IPS-20b (cell line): ENCODE measurements around the gene CRP.

ENCODE experiments used
- H3K27ac ChIP-seq: one replicate; pipeline ENCODE4 v1.5.1; 2013; ENCODE audit warnings: low read length
- H3K27me3 ChIP-seq: 2 replicates; pipeline ENCODE4 v1.6.1; 2013; ENCODE audit warnings: mild to moderate bottlenecking, low read length, inconsistent platforms; ENCODE audit not compliant: insufficient read depth
- H3K36me3 ChIP-seq: 2 replicates; pipeline ENCODE4 v1.6.1; 2013; ENCODE audit warnings: low read depth, mild to moderate bottlenecking, inconsistent platforms, low read length, moderate library complexity; ENCODE audit not compliant: insufficient read depth
- H3K4me1 ChIP-seq: 2 replicates; pipeline ENCODE4 v1.6.1; 2013; ENCODE audit warnings: mild to moderate bottlenecking, control low read depth, inconsistent platforms, low read length, moderate library complexity; ENCODE audit not compliant: insufficient read depth
- H3K4me3 ChIP-seq: 2 replicates; pipeline ENCODE4 v1.5.1; 2013; ENCODE audit warnings: mild to moderate bottlenecking, low read length, inconsistent platforms
- H3K9ac ChIP-seq: 2 replicates; pipeline ENCODE4 v1.6.1; 2013; ENCODE audit warnings: low read depth, mild to moderate bottlenecking, inconsistent platforms, low read length, moderate library complexity
- H3K9me3 ChIP-seq: 2 replicates; pipeline ENCODE4 v1.6.1; 2013; ENCODE audit warnings: mild to moderate bottlenecking, low read depth, low read length, inconsistent platforms; ENCODE audit not compliant: insufficient read depth

CRP gene, protein sequence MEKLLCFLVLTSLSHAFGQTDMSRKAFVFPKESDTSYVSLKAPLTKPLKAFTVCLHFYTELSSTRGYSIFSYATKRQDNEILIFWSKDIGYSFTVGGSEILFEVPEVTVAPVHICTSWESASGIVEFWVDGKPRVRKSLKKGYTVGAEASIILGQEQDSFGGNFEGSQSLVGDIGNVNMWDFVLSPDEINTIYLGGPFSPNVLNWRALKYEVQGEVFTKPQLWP

DNA sequence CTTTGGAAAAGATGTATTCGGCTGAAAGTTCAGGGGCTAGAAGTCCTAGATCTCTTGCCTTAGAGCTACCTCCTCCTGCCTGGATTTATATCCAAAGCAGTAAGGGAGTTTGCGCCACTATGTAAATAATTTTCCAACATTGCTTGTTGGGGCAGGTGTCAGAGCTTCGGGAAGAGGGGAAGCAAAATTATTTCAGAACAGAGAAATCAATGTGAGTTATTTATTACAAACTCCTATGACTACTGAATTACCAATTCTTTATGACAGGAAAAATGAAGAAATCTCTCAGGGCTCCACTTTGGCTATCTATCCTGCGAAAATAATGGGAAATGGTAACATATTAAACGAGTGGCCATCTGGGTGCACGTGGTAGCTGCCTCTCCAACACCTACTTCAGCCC is at the start of gene CRP:
TSS of gene CRP (minus strand) at position 61 of the 400 bp plus-strand sequence. CDS start 104 bp downstream, outside the sequence.
- no peak within 1 kb of the TSS for H3K27ac ChIP-seq
- peaks cover 20% of the 10 kb centered on the region for H3K9me3 ChIP-seq
- H3K9ac ChIP-seq = no peak within 1 kb of the TSS
- no peak within 1 kb of the TSS for H3K4me3 ChIP-seq
- no peaks in the 10 kb centered on the region for H3K4me1 ChIP-seq
- no peaks in the 10 kb centered on the region for H3K36me3 ChIP-seq
- H3K27me3 ChIP-seq = no peaks in the 10 kb centered on the region

GRCh38 chr1:159763686-159764085 is 49.3 kb upstream of the CRP start:
- H3K4me3 ChIP-seq = no peak overlapping the region
- no peaks in the 10 kb centered on the region for H3K27me3 ChIP-seq
- H3K9me3 ChIP-seq = no peaks in the 10 kb centered on the region
- H3K9ac ChIP-seq = no peak overlapping the region
- H3K36me3 ChIP-seq = no peaks in the 10 kb centered on the region
- no peaks in the 10 kb centered on the region for H3K4me1 ChIP-seq
- no peak overlapping the region for H3K27ac ChIP-seq

GRCh38 chr1:159756397-159756796 is 42.0 kb upstream of the CRP start:
- Histone ChIP-seq H3K4me1 (no peaks in the 10 kb centered on the region), H3K9me3 (no peaks in the 10 kb centered on the region), H3K4me3 (no peak overlapping the region), H3K36me3 (no peaks in the 10 kb centered on the region), H3K27me3 (no peaks in the 10 kb centered on the region), H3K27ac (no peak overlapping the region), H3K9ac (no peak overlapping the region)

- Histone ChIP-seq H3K9me3 (no peaks in the 10 kb centered on the region), H3K27me3 (no peaks in the 10 kb centered on the region)
Measured at GRCh38 chr1:159755451-159756007, 41.1 kb upstream of the CRP start.

GRCh38 chr1:159753386-159753785 is 39.0 kb upstream of the CRP start:
- H3K27ac ChIP-seq = no peak overlapping the region
- no peak overlapping the region for H3K9ac ChIP-seq
- H3K4me3 ChIP-seq = no peak overlapping the region
- H3K9me3 ChIP-seq = no peaks in the 10 kb centered on the region
- no peaks in the 10 kb centered on the region for H3K27me3 ChIP-seq
- no peaks in the 10 kb centered on the region for H3K4me1 ChIP-seq
- H3K36me3 ChIP-seq = no peaks in the 10 kb centered on the region

More at GRCh38 chr1:159755451-159756007, 41.1 kb upstream of the CRP start:
- no peaks in the 10 kb centered on the region for H3K4me1 ChIP-seq
- H3K27ac ChIP-seq = no peak overlapping the region
- no peaks in the 10 kb centered on the region for H3K36me3 ChIP-seq
- no peak overlapping the region for H3K4me3 ChIP-seq
- no peak overlapping the region for H3K9ac ChIP-seq

- H3K9me3 ChIP-seq = no peaks in the 10 kb centered on the region
- H3K27ac ChIP-seq = no peak overlapping the region
- H3K9ac ChIP-seq = no peak overlapping the region
- H3K27me3 ChIP-seq = no peaks in the 10 kb centered on the region
- H3K4me3 ChIP-seq = no peak overlapping the region
- no peaks in the 10 kb centered on the region for H3K36me3 ChIP-seq
- H3K4me1 ChIP-seq = no peaks in the 10 kb centered on the region
Measured at GRCh38 chr1:159752135-159752580, 37.8 kb upstream of the CRP start.

- H3K9me3 ChIP-seq = no peaks in the 10 kb centered on the region
- no peak overlapping the region for H3K9ac ChIP-seq
- no peak overlapping the region for H3K27ac ChIP-seq
- H3K27me3 ChIP-seq = no peaks in the 10 kb centered on the region
- no peak overlapping the region for H3K4me3 ChIP-seq
- no peaks in the 10 kb centered on the region for H3K4me1 ChIP-seq
- no peaks in the 10 kb centered on the region for H3K36me3 ChIP-seq
Measured at GRCh38 chr1:159751031-159751430, 36.6 kb upstream of the CRP start.

GRCh38 chr1:159750621-159751020 is 36.2 kb upstream of the CRP start:
- Histone ChIP-seq H3K4me3 (no peak overlapping the region), H3K9me3 (no peaks in the 10 kb centered on the region)

DNA sequence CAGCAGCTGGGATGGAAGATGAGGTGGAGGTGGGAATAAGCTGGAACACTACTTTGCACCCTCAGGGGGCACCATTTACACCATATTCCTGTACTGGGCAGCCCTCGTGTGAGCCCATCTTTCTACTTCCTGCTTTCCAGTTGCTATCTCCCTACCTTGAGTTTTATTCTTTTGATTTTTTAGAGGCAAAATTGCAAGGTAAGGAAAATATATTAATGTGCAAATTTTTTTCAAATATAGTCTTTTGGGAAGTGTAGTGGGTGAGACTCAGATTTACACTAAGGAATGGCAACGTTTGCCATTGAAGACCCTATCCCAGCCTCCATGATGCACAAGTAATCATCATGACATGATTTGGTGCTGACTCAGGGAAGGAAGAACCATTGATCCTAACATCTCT is 35.2 kb upstream of the CRP start:
- no peaks in the 10 kb centered on the region for H3K9me3 ChIP-seq
- no peaks in the 10 kb centered on the region for H3K36me3 ChIP-seq
- no peak overlapping the region for H3K27ac ChIP-seq

More at GRCh38 chr1:159750621-159751020, 36.2 kb upstream of the CRP start:
- Histone ChIP-seq H3K27ac (no peak overlapping the region), H3K27me3 (no peaks in the 10 kb centered on the region), H3K9ac (no peak overlapping the region), H3K36me3 (no peaks in the 10 kb centered on the region), H3K4me1 (no peaks in the 10 kb centered on the region)

GRCh38 chr1:159748370-159748769 is 34.0 kb upstream of the CRP start:
- Histone ChIP-seq H3K36me3 (no peaks in the 10 kb centered on the region), H3K27me3 (no peaks in the 10 kb centered on the region), H3K27ac (no peak overlapping the region), H3K9ac (no peak overlapping the region), H3K4me3 (no peak overlapping the region), H3K4me1 (no peaks in the 10 kb centered on the region), H3K9me3 (no peaks in the 10 kb centered on the region)

More for the DNA sequence above, 35.2 kb upstream of the CRP start:
- H3K27me3 ChIP-seq = no peaks in the 10 kb centered on the region
- H3K4me1 ChIP-seq = no peaks in the 10 kb centered on the region
- H3K4me3 ChIP-seq = no peak overlapping the region
- no peak overlapping the region for H3K9ac ChIP-seq

DNA sequence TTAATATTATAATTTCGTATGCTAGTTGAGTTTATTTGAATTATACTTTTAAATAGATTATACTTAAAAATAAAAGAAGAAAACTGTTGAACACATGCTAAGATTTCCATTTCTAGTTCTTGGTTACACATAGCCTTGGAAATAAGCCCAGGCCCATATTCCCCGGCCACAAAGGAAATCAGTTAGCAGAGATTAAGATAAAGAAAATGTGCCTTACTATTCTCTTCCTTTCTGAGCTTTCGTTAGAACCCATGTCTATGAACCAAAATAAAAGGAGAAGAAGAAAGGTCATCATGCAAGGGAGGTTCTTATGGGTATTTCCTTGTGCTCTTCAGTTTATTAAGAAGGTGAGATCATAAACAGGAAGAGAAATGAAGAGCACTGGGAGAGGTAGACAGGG is 32.3 kb upstream of the CRP start:
- Histone ChIP-seq H3K4me3 (no peak overlapping the region), H3K9ac (no peak overlapping the region), H3K27ac (no peak overlapping the region), H3K36me3 (no peaks in the 10 kb centered on the region), H3K9me3 (no peaks in the 10 kb centered on the region), H3K4me1 (no peaks in the 10 kb centered on the region), H3K27me3 (no peaks in the 10 kb centered on the region)

- Histone ChIP-seq H3K9ac (no peak overlapping the region), H3K9me3 (no peaks in the 10 kb centered on the region), H3K27me3 (no peaks in the 10 kb centered on the region), H3K36me3 (no peaks in the 10 kb centered on the region), H3K4me1 (no peaks in the 10 kb centered on the region), H3K27ac (no peak overlapping the region), H3K4me3 (no peak overlapping the region)
Measured at GRCh38 chr1:159743651-159744410, 29.4 kb upstream of the CRP start.
